Progenitor cell of endocrine pancreas (in vitro differentiated cells): ENCODE results near the gene ZDHHC14. TPM values are rescaled to one million over a fixed set of nuclear protein-coding genes. Genes with fewer than 3 reads are reported as not detected.

Source experiments
- DNase-seq: peaks from one replicate; pipeline ENCODE4 v3.0.0; 2021; ENCODE audit warnings: low spot score; ENCODE audit not compliant: unreplicated experiment
- H3K27ac Mint-ChIP-seq: 2 replicates; pipeline ENCODE4 v1.8.0; 2021; ENCODE audit warnings: mild to moderate bottlenecking, moderate library complexity, mixed read lengths
- H3K27me3 Mint-ChIP-seq: 2 replicates; pipeline ENCODE4 v1.8.0; 2021; ENCODE audit warnings: mixed read lengths
- H3K36me3 Mint-ChIP-seq: 2 replicates; pipeline ENCODE4 v1.8.0; 2022; ENCODE audit warnings: mixed read lengths; ENCODE audit not compliant: insufficient read depth
- H3K4me1 Mint-ChIP-seq: 2 replicates; pipeline ENCODE4 v1.8.0; 2021; ENCODE audit warnings: low read depth, mixed read lengths
- H3K4me3 Mint-ChIP-seq: 2 replicates; pipeline ENCODE4 v1.8.0; 2021; ENCODE audit warnings: low read depth, mild to moderate bottlenecking, moderate library complexity, mixed read lengths
- H3K9me3 Mint-ChIP-seq: 2 replicates; pipeline ENCODE4 v1.8.0; 2021; ENCODE audit warnings: low read depth, mixed read lengths
- total RNA-seq: library from RNA; stranded (reverse); gene quantifications from 2 replicates; pipeline ENCODE4 v1.2.1, GENCODE V29; 2021
- TF ChIP-seq, protein P1 (sequence below): fragments of 200-600 bp; sonication (generic); IDR thresholded peaks from one replicate; pipeline ENCODE4 v1.5.0; 2021; ENCODE audit warnings: antibody characterized with exemption, mild to moderate bottlenecking; ENCODE audit not compliant: unreplicated experiment

Gene ZDHHC14
- total RNA-seq, 1 donor from 2014 or later, result 9.0 TPM

DNA sequence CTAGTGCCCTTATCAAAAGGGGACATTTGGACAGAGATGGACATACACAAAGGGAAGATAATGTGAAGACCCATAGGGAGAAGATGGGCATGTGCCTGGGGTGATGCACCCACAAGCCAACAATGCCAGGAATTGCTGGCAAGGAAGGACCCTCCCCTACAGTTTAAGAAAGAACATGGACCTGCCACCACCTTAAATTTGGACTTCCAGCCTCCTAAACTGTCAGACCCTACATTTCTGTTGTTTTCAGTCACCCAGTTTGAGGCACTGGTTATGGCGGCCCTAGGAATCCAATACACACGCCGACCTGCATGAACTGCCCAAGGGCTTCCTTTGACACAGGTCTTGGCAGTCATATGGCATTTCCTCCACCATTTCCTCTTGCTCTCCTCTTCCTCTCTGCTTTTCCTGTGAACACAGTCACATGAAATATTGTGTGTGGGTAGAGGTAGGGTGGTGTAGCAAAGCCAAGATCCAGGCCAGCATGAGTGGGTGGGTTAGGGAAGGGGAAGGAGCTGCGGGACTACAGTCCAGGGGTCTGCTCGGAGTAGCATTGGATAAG, 115.6 kb downstream of the ZDHHC14 start:
- no peaks in the 10 kb centered on the region for H3K4me1 Mint-ChIP-seq
- no peak for DNase-seq
- H3K9me3 Mint-ChIP-seq, result peaks cover 3% of the 10 kb centered on the region
- H3K27ac Mint-ChIP-seq, result no peak overlapping the region
- TF ChIP-seq, protein P1, sequence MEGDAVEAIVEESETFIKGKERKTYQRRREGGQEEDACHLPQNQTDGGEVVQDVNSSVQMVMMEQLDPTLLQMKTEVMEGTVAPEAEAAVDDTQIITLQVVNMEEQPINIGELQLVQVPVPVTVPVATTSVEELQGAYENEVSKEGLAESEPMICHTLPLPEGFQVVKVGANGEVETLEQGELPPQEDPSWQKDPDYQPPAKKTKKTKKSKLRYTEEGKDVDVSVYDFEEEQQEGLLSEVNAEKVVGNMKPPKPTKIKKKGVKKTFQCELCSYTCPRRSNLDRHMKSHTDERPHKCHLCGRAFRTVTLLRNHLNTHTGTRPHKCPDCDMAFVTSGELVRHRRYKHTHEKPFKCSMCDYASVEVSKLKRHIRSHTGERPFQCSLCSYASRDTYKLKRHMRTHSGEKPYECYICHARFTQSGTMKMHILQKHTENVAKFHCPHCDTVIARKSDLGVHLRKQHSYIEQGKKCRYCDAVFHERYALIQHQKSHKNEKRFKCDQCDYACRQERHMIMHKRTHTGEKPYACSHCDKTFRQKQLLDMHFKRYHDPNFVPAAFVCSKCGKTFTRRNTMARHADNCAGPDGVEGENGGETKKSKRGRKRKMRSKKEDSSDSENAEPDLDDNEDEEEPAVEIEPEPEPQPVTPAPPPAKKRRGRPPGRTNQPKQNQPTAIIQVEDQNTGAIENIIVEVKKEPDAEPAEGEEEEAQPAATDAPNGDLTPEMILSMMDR, result no peak
- peaks cover 2% of the 10 kb centered on the region for H3K36me3 Mint-ChIP-seq
- no peak overlapping the region for H3K4me3 Mint-ChIP-seq
- peaks cover 6% of the 10 kb centered on the region for H3K27me3 Mint-ChIP-seq

DNA sequence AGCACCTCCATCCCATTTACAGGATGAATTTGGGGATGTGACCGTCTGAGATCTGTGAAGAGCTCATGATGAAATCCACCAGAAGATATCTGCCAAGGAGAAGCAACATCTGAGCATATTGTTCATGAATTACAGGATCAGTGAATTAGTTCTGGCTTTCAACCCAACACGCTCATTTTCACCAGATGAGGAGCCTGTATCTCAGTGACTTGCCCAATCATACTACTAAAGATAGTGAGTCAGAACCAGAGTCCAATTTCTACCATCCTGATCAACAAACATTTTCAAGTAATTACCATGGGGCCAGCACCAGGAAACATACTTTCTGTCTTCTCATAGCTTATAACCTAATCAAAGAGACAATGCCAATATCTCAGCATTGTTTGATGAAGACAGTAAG, 116.6 kb downstream of the ZDHHC14 start:
- TF ChIP-seq, protein P1, result no peak
- peaks cover 2% of the 10 kb centered on the region for H3K36me3 Mint-ChIP-seq
- no peak overlapping the region for H3K27ac Mint-ChIP-seq
- H3K27me3 Mint-ChIP-seq, result peaks cover 6% of the 10 kb centered on the region
- H3K4me3 Mint-ChIP-seq, result no peak overlapping the region
- no peaks in the 10 kb centered on the region for H3K4me1 Mint-ChIP-seq
- peaks cover 3% of the 10 kb centered on the region for H3K9me3 Mint-ChIP-seq
- no peak for DNase-seq

DNA sequence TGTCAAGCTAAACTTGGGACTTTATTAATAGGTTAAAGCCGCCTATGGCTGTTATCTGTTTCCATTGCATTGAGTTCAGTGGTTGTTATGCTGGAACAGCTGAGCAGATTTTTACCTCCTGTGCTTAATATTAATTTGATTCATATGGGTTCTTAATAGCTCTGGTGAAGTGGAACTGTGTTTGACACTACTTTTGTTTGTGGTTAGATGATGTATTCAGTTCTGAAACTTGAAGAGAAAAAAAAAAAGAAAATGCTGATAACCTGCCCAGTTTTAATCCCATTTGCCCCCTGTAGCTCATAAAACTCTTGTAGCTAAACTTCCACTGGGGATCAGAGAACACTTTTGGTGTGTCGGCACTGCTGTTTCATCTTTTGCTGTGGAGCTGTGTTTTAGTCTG, 117.8 kb downstream of the ZDHHC14 start:
- no peak overlapping the region for H3K4me3 Mint-ChIP-seq
- TF ChIP-seq, protein P1, result no peak
- H3K4me1 Mint-ChIP-seq, result no peaks in the 10 kb centered on the region
- H3K27ac Mint-ChIP-seq, result no peak overlapping the region
- peaks cover 3% of the 10 kb centered on the region for H3K27me3 Mint-ChIP-seq
- H3K9me3 Mint-ChIP-seq, result peaks cover 5% of the 10 kb centered on the region
- no peak for DNase-seq
- peaks cover 3% of the 10 kb centered on the region for H3K36me3 Mint-ChIP-seq

DNA sequence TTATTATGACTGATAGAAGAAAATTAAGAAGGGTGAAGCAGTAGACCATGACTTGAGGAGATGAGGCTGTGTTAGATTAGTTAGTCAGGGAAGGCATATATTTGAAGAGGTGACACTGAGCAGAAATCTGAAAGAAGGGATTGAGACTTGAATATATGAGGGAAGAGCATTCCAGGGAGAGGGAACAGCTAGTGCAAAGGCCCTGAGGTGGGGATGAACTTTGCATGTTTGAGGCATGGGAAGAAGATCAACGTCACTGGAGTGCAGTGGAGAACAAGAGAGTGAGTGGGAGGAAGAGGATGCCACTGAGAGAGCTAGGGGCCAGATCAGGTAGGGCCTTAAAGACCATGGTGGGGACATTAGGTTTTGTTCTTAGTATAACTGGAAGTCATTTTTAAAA, 119.0 kb downstream of the ZDHHC14 start:
- Mint-ChIP-seq H3K4me1 (no peaks in the 10 kb centered on the region), H3K27me3 (no peaks in the 10 kb centered on the region), H3K36me3 (peaks cover 5% of the 10 kb centered on the region), H3K27ac (no peak overlapping the region), H3K4me3 (no peak overlapping the region), H3K9me3 (peaks cover 8% of the 10 kb centered on the region)
- no peak for DNase-seq
- TF ChIP-seq, protein P1, result no peak

DNA sequence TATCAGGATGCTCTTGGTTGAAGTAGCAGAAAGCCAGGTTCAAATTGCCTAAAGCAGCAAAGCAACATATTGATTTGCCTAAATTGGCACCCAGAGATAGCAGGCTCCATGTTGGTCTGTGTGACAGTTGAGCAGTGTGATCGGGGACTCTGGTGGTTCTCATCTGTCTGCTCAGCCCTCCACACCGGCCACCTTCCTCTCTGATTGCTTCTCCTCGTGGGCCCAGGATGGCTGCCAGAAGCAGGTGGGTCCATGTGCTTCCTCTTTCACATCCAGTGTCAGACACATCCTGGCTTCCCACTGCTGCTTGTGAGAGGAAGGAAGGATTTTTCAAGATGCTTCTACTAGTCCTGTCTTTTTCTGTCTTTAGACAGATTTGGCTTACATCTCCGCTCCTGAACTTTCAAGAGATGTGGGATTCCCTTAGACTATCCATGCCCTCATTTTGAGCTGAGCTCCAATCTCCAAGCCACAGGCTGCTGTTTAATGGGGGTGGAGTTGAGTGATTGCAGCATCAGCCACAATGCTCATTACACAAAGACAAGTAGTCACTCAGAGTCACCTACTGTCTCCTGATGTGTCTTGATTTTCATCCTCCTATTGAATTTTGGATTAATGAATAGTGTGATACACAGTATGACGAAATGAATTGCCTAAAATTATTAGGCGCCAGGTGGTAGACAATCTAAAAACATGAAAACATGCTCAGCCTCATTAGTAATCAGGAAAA, 122.2 kb downstream of the ZDHHC14 start:
- Mint-ChIP-seq H3K4me3 (no peak overlapping the region), H3K4me1 (no peaks in the 10 kb centered on the region), H3K27me3 (no peaks in the 10 kb centered on the region), H3K9me3 (peaks cover 30% of the 10 kb centered on the region), H3K27ac (no peak overlapping the region), H3K36me3 (peaks cover 14% of the 10 kb centered on the region)
- TF ChIP-seq, protein P1, result no peak
- DNase-seq, result no peak
